GM10266 (cell line): ENCODE data around the gene WFDC6.
"Not testable (repeated sequence)": the region's sequence is repeated elsewhere in the genome, so short reads cannot be mapped to it uniquely, and the experiment has no call there.

Experiments
- DNase-seq: peaks from one replicate; pipeline ENCODE4 v3.0.0; 2012; ENCODE audit errors: extremely low spot score
- TF ChIP-seq, protein P1 (sequence below): IDR thresholded peaks from 2 replicates; pipeline ENCODE4 v1.5.1; 2012; ENCODE audit warnings: mild to moderate bottlenecking, low read depth; ENCODE audit not compliant: control insufficient read depth, insufficient read depth; ENCODE audit errors: missing control alignments

WFDC6 gene

DNA sequence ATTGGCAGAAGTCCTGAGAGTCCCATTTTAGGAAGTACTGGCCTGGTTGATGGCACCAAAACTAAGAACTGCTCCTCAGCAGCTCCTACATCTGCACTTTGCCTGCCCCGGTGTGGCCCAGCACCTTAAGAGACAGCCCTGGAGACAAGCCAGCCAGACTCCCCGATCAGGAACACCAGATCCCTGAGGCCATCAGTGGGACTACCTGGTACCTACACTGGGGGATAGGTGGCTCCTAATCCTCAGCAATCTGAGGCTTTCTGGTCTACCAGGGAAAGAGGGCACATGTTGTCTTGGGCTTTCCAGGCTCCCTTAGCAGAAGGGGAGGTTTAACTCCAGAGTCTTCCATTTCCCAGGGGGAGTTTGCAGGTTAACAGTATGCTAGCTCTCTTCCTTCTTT is at the start of gene WFDC6:
WFDC6 (minus strand) TSS at position 101 of the 400 bp plus-strand sequence; CDS start at position 26, 75 bp downstream.
- TF ChIP-seq, protein P1, sequence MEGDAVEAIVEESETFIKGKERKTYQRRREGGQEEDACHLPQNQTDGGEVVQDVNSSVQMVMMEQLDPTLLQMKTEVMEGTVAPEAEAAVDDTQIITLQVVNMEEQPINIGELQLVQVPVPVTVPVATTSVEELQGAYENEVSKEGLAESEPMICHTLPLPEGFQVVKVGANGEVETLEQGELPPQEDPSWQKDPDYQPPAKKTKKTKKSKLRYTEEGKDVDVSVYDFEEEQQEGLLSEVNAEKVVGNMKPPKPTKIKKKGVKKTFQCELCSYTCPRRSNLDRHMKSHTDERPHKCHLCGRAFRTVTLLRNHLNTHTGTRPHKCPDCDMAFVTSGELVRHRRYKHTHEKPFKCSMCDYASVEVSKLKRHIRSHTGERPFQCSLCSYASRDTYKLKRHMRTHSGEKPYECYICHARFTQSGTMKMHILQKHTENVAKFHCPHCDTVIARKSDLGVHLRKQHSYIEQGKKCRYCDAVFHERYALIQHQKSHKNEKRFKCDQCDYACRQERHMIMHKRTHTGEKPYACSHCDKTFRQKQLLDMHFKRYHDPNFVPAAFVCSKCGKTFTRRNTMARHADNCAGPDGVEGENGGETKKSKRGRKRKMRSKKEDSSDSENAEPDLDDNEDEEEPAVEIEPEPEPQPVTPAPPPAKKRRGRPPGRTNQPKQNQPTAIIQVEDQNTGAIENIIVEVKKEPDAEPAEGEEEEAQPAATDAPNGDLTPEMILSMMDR: no peak
- DNase-seq: no peak

DNA sequence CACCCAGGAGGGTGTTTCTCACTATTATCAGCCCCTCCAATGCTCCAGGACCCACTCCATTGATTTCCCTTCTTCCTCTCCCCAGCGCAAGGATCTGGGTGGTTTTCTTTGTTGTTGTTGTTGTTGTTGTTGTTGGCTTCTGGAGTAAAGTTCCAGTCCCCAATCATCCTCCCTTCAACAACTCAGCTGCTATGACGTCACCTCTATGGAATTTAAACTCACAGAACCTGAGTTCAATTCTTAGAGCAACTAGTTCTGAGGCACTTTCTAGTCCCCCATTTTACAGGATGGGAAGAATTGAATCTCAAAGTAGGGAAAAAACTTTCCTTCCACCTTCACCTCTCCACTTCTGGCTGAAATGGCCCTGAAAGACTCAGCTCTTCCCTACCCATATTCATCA is 49.5 kb upstream of the WFDC6 start:
- DNase-seq: no peak
- TF ChIP-seq, protein P1: no peak

- not testable (repeated sequence) for DNase-seq
Observed at GRCh38 chr20:45585986-45586385, 46.7 kb upstream of the WFDC6 start.

GRCh38 chr20:45584294-45584693 is 45.0 kb upstream of the WFDC6 start:
- DNase-seq: not testable (repeated sequence)

DNA sequence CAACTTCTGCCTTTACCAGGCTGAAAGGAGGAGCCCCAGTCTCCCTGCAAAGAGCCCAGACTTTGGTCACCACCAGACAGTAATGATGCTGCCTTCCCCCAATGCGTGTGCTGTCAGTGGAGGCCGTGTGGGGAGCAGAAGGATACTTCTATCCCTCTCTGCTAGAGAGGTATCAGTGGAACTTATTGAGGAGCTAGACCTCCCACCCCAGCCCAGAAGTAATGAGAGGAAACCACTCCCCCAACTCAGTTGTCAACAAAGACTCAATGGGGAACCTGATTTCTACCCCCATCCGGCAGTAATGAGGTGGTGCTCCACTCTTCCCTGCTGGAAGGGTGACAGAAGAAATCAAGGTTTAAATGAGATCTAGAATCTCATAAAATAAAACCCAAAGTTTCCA is 44.2 kb upstream of the WFDC6 start:
- no peak for DNase-seq
- TF ChIP-seq, protein P1: no peak

- TF ChIP-seq, protein P1: no peak
- DNase-seq: no peak
Observed at GRCh38 chr20:45581702-45582101, 42.4 kb upstream of the WFDC6 start.

DNA sequence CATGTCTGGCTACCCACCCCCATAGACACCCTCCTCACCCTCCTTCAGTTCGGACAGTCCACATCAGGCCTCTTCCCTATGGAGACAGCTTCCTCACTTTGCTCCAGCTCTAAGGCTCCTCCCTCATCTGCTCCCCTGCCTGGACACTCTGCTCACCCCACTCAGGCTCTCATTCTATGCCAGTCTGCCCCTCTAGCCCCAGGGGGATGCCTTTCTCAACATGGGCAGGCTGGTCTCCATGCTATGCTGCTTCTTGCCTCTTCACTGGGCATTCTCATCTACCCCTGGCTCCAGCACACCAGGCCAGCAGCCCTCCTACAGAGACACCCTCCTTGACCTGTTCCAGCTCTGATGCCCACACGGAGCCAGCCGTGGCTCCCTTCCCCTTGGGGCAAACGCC is 39.9 kb upstream of the WFDC6 start, which contains the start of gene WFDC8:
WFDC8 (minus strand) TSS at position 101 of the 400 bp plus-strand sequence; CDS start at position 64, 37 bp downstream.
- no peak for DNase-seq
- TF ChIP-seq, protein P1: no peak

- TF ChIP-seq, protein P1: no peak
- no peak for DNase-seq
Observed at GRCh38 chr20:45578231-45578630, 38.9 kb upstream of the WFDC6 start.
